Cortex of kidney (tissue), 1 donor: Measurements from ENCODE around the gene CERS5.
"Not testable (repeated sequence)": the region's sequence is repeated elsewhere in the genome, so short reads cannot be mapped to it uniquely, and the experiment has no call there.

Experiments
- DNase-seq: peaks from one replicate; lab custom pipeline; 2025; lab: John Stamatoyannopoulos, UW

Gene CERS5

GRCh38 chr12:50102646-50103309 lies 64.4 kb downstream of the CERS5 start:
- no peak for DNase-seq

GRCh38 chr12:50102131-50102531 lies 65.0 kb downstream of the CERS5 start:
- no peak for DNase-seq

DNA sequence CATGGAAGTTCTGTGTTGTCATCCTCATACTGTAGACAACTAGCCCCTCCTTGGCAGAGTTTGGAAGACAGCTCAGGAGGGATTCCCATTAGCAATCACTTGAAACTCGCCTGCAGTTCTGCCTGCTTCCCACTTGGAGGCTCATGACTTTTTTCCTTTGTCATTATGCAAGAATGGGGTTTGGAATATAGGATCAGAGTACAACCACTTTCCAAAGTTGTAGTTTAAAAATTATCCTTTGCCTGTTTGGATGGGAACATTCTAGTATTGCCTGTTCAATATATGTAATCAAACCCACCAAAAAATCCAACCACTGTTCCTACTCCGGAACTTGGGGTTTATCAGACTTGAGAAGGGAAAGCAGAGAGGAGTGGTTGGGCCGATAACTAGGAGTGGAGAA lies 65.5 kb downstream of the CERS5 start:
- no peak for DNase-seq

GRCh38 chr12:50100561-50100960 lies 66.6 kb downstream of the CERS5 start:
- no peak for DNase-seq

GRCh38 chr12:50099302-50100008 lies 67.7 kb downstream of the CERS5 start:
- no peak for DNase-seq

- DNase-seq: no peak
Observed at GRCh38 chr12:50097952-50098351, 69.2 kb downstream of the CERS5 start.

DNA sequence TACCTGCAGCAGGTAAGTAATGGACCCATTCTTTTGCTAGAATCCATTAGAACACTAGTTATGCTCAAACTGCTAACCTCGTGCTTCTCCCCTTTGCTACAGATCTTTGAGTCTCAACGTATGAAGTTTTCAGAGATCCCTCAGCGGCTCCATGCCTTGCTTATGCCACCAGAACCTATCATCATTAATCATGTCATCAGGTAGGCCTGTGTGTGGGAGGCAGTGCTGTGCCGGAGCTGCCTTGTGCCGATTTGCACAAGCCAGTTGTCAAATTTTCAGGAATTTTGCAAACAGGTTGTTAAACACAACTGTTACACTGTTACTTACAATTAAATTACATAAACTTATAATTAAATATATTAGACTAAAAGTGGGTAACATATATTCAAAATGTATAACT lies 76.8 kb downstream of the CERS5 start:
- DNase-seq: no peak

DNA sequence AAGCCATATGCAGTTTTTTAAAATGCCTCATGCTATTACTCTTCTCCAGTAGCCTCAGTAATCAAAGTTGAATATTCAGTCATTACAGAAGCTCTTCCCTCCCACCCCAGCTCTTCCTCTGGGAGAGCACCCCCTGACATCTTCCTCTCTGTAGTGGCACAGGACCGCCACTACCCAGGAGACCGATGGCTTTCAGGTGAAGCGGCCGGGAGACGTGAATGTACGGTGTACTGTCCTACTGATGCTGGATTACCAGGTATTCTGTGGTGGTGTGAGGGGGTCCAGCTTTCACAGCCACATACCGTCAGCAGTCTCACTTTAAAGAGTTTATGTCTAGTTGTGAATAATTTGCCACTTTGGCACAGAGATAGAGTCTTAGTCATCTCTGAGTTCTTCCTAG lies 77.4 kb downstream of the CERS5 start:
- no peak for DNase-seq

GRCh38 chr12:50088577-50089335 lies 78.4 kb downstream of the CERS5 start:
- no peak for DNase-seq

- DNase-seq: no peak
Observed at GRCh38 chr12:50087995-50088394, 79.2 kb downstream of the CERS5 start.

DNA sequence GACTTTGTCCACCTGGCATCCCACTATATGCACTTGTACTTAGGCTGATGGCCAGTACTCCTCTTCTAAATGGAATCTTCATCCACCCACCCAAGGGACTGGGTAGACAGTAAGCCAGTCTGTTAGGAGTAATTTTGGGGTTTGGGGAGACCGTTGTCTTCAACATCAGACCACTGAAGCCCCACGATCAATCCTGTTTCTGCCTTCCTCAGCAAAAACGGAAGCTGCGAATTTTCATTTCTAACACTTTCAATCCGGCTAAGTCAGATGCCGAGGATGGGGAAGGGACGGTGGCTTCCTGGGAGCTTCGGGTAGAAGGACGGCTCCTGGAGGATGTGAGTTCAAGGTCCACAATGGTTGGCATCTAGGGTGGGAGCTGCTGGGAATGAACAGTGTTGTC lies 80.0 kb downstream of the CERS5 start:
- no peak for DNase-seq

- no peak for DNase-seq
Observed at GRCh38 chr12:50086148-50086547, 81.0 kb downstream of the CERS5 start.

- no peak for DNase-seq
Observed at GRCh38 chr12:50085615-50086072, 81.5 kb downstream of the CERS5 start.

DNA sequence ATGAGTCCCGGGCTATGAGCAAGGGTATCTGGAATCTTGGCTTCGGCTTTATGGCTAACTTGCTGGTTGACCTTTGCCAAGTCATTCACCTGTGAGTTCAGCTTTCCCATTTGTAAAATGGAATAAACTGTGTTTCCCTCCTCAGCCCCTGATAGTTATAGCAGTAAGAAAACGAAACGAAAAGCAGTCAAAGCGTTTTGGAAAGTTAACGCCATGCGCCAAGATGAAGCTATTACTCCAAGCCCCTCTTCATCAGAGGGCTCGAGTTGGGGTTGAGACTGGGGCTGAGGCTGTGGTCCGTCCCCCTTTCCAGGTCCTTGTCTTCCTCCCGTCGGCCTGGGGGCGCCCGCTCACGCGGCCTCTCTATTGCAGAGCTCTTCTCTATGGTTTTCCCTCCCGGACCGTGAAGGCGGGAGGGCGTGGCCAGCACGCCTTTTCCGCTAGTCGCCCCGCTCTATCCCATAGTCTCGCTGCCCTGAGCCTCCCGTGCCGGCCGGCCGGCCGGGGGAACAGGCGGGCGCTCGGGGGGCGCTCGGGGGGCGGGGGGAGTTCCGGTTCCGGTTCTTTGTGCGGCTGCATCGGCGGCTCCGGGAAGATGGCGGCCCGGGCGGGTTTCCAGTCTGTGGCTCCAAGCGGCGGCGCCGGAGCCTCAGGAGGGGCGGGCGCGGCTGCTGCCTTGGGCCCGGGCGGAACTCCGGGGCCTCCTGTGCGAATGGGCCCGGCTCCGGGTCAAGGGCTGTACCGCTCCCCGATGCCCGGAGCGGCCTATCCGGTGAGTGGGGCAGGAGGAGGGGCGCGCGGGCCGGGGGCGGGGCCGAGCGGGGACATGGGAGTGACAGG lies 82.2 kb downstream of the CERS5 start, which contains the start of gene SMARCD1:
SMARCD1 (plus strand) TSS at position 568 of the 840 bp plus-strand sequence; CDS start at position 596, 28 bp downstream.
- no peak for DNase-seq

GRCh38 chr12:50084409-50084774 lies 82.8 kb downstream of the CERS5 start:
- DNase-seq: not testable (repeated sequence)

DNA sequence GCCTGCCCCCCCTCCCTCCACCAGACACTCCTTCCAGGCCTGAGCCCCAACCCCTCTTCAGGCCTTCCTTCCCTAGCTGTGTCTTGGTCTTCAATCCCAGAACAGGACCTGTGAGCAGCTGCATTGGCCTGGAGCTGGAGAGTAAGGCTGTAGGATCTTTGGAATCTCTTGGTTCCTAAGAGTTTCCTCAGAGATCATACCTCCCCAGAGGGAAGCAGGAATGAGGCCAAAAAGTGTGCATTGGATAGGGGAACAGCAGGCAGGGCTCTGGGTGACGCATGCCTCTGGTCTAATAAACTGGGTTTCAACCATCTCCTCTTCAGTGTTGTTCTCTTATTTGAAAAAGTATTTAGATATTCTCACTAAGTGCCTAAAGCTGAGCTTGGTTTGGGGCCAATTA lies 83.9 kb downstream of the CERS5 start:
- no peak for DNase-seq

DNA sequence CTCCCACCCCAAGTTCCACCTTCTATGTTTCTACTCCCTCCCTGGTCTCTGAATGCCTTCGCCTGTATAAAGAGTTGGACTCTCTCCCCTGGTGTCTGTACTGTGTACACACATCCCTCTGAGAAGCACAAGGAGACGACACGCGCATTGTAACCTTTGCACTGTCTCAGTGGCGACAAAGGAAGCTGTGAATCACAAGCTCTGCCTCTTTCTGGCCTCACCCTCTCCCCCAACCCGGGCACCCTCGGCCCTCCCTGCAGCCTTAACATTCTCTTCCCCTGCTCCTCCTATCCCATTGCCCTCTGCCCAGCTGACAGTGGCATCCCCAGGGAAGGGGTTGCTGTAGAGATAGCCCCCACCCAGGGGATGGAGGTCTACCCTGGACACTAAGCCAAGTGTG lies 84.5 kb downstream of the CERS5 start:
- DNase-seq: no peak

DNA sequence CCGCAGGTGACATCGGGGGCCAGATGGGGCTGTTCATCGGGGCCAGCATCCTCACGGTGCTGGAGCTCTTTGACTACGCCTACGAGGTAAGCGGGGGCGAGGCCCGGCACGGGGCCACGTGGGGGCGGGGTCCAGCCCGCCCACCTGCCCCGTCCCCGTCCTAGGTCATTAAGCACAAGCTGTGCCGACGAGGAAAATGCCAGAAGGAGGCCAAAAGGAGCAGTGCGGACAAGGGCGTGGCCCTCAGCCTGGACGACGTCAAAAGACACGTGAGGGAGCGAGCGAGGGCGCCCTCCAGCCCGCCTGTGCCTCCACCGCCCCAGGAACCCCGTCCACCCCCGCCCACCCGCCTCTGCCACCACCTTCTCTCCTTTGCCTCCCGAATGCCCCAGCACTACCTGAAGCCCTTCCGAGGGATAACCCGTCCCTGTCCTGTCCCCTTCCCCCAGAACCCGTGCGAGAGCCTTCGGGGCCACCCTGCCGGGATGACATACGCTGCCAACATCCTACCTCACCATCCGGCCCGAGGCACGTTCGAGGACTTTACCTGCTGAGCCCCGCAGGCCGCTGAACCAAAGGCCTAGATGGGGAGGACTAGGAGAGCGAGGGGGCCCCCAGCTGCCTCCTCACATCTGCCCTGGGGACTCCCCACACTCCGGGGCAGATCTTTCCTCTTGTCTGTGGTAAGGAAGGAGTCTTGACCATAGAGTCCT lies 85.9 kb downstream of the CERS5 start:
- DNase-seq: no peak

DNA sequence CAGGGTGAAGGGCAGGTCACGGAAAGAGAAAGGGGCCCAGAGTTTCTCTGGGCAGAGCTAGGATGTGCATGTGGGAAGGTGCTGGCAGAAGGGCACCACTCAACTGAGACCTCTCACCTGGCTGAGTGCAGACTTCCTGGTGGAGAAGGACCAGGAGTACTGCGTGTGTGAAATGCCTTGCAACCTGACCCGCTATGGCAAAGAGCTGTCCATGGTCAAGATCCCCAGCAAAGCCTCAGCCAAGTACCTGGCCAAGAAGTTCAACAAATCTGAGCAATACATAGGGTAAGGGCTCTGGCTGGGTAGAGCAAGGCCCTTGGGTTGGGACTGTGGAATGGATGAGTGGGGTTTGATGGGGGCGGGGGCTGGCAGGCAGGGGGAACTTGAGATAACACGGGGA lies 87.4 kb downstream of the CERS5 start:
- DNase-seq: no peak
